Measurements from ENCODE around the gene GDF2. TPM values are rescaled to one million over a fixed set of nuclear protein-coding genes. Genes with fewer than 3 reads are reported as not detected.

GDF2 gene
- total and polyA plus RNA-seq, 2 of the 4 experiments (the other 2 are of a cell fraction), result under 0.01 TPM; not detected in 1

DNA sequence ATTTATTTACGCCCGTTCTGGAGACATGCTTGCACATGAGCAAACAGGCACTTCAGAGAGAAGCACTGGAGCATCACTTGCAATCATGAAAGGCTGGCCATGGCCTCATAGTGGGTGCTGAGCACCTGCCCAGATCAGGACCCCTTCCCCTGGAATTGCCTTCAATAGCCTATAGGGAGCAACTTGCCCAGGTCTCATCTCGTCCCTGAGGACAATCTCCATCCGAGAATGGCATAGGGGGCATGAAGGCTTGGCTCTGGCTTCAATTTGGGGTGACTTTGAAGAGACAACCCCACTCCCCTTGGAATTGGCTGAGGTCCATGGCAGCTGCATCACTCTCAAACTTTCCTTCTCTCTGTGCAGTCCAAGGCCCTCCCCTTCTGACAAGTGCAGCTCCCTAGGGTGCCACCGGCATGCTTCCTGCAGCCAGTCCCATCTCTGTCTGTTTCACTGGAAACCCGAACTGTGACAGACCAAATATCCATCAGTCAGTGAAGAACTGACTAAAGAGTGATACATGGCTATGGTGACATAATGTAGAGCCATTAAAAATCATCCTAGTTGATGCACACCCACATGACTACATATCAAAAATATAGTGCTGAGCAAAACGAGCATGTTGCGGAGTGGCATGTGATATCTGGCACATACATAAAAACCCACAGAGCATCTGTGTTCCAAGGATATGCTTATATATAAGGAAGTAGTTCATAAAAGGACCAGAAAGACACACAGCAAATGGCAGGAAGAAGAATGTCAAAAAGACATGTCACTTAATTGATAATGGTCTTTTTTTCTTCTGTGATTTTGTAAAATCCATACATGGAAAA is 12.4 kb downstream of the GDF2 start:
- Histone ChIP-seq H4K8ac (ENCODE audit: low read depth in 2 of 2, low read length in 2 of 2) (no peak overlapping the region), H3K18ac (ENCODE audit: low read depth, low read length) (no peak overlapping the region), H2AFZ (replicated peaks; ENCODE audit: low read length, poor library complexity) (no peak overlapping the region), H3K36me3 (ENCODE audit: control insufficient read depth, insufficient read depth, low read length) (no peaks in the 10 kb centered on the region), H2BK120ac (ENCODE audit: low read depth, low read length) (no peak overlapping the region), H3K9ac (ENCODE audit: low read depth, low read length) (no peak overlapping the region), H2BK5ac (ENCODE audit: low read depth, low read length, poor library complexity, severe bottlenecking) (no peak overlapping the region), H2AK9ac (replicated peaks; ENCODE audit: low read depth, low read length, poor library complexity) (no peak overlapping the region), H3K27me3 (ENCODE audit: control insufficient read depth, insufficient read depth, low read length) (peaks cover 13% of the 10 kb centered on the region), H2BK15ac (ENCODE audit: low read depth, low read length) (no peak overlapping the region), H4K20me1 (ENCODE audit: insufficient read depth, low read length) (no peaks in the 10 kb centered on the region), H2BK20ac (ENCODE audit: low read depth, low read length) (no peak overlapping the region), H3K79me1 (ENCODE audit: low read depth in 1 of 2, low read length in 2 of 2) (no peaks in the 10 kb centered on the region), H3K4me3 (ENCODE audit: insufficient read depth, low read depth, low read length) (no peak overlapping the region), H3K9me1 (ENCODE audit: insufficient read depth, low read length) (no peaks in the 10 kb centered on the region), H3K23ac (ENCODE audit: low read depth, low read length) (no peak overlapping the region), H2AK5ac (ENCODE audit: low read depth, low read length) (no peak overlapping the region), H3K4ac (ENCODE audit: low read depth, low read length) (no peak overlapping the region), H3K4me2 (ENCODE audit: low read depth, low read length) (no peak overlapping the region), H3K27ac (ENCODE audit: insufficient read depth, low read length) (no peak overlapping the region), H4K5ac (ENCODE audit: low read depth, low read length) (no peak overlapping the region), H3K9me3 (ENCODE audit: control insufficient read depth, insufficient read depth, low read length) (no peaks in the 10 kb centered on the region), H4K91ac (ENCODE audit: insufficient read depth, low read depth, low read length) (no peak overlapping the region), H3K4me1 (ENCODE audit: control insufficient read depth, insufficient read depth, low read length) (peaks cover 1% of the 10 kb centered on the region; the same call in 1 of the 2 replicates), H3K56ac (ENCODE audit: extremely low read depth, insufficient read depth, low read length) (no peak overlapping the region), H3K14ac (replicated peaks; ENCODE audit: low read depth, low read length) (no peak overlapping the region)
- no CpG with 5 or more reads among the region's 8 CpGs for WGBS, 2 experiments (ENCODE audit: extremely low coverage in 2 of 2, insufficient read length in 1 of 2)
- ATAC-seq (ENCODE audit: low read depth) (no peak), DNase-seq (no peak)
- dilution Hi-C loops (cut with HindIII; ENCODE audit: low sequenced_read_pairs, unreplicated experiment) (no loop called here), in situ Hi-C loops (cut with MboI; ENCODE audit: low sequenced_read_pairs) (no loop called here), intact Hi-C loops (cut with micrococcal nuclease) (no loop called here)
- ChIA-PET CTCF (no interaction called here), POLR2A (ENCODE audit: unreplicated experiment) (no interaction called here)
- no TSS peak for BruUV-seq (replicated peaks)
- TF ChIP-seq CEBPB (IDR thresholded peaks at IDR 0.05; ENCODE audit: low read depth, low read length) (no peak), BHLHE40 (IDR thresholded peaks at IDR 0.05; ENCODE audit: low read depth, low read length) (no peak), MAZ (IDR thresholded peaks at IDR 0.05; ENCODE audit: borderline replicate concordance, low read depth, low read length) (no peak), RFX5 (IDR thresholded peaks at IDR 0.05; ENCODE audit: low read depth, low read length) (no peak), POLR2A (IDR thresholded peaks at IDR 0.05; ENCODE audit: low read depth, low read length) (no peak), NFE2L2 (IDR thresholded peaks at IDR 0.05; ENCODE audit: low read depth, low read length) (no peak), RAD21 (IDR thresholded peaks at IDR 0.05; ENCODE audit: low read length) (no peak), SMC3 (IDR thresholded peaks at IDR 0.05; ENCODE audit: low read depth, low read length) (no peak), CHD1 (IDR thresholded peaks at IDR 0.05; ENCODE audit: low read depth, low read length) (no peak), FOS (IDR thresholded peaks at IDR 0.05; ENCODE audit: low read depth, low read length) (no peak), RCOR1 (IDR thresholded peaks at IDR 0.05; ENCODE audit: insufficient replicate concordance, low read length) (no peak), MAFK (IDR thresholded peaks at IDR 0.05; ENCODE audit: low read depth, low read length) (no peak), MXI1 (IDR thresholded peaks at IDR 0.05; ENCODE audit: borderline replicate concordance, low read depth, low read length) (no peak)
- TF ChIP-seq, protein P1, sequence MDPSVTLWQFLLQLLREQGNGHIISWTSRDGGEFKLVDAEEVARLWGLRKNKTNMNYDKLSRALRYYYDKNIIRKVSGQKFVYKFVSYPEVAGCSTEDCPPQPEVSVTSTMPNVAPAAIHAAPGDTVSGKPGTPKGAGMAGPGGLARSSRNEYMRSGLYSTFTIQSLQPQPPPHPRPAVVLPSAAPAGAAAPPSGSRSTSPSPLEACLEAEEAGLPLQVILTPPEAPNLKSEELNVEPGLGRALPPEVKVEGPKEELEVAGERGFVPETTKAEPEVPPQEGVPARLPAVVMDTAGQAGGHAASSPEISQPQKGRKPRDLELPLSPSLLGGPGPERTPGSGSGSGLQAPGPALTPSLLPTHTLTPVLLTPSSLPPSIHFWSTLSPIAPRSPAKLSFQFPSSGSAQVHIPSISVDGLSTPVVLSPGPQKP (IDR thresholded peaks at IDR 0.05; ENCODE audit: borderline replicate concordance, low read depth, low read length), result no peak
- TF ChIP-seq, protein P2, sequence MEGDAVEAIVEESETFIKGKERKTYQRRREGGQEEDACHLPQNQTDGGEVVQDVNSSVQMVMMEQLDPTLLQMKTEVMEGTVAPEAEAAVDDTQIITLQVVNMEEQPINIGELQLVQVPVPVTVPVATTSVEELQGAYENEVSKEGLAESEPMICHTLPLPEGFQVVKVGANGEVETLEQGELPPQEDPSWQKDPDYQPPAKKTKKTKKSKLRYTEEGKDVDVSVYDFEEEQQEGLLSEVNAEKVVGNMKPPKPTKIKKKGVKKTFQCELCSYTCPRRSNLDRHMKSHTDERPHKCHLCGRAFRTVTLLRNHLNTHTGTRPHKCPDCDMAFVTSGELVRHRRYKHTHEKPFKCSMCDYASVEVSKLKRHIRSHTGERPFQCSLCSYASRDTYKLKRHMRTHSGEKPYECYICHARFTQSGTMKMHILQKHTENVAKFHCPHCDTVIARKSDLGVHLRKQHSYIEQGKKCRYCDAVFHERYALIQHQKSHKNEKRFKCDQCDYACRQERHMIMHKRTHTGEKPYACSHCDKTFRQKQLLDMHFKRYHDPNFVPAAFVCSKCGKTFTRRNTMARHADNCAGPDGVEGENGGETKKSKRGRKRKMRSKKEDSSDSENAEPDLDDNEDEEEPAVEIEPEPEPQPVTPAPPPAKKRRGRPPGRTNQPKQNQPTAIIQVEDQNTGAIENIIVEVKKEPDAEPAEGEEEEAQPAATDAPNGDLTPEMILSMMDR (conservative IDR thresholded peaks at IDR 0.05; ENCODE audit: low read depth, low read length), result no peak
- TF ChIP-seq, protein P3, sequence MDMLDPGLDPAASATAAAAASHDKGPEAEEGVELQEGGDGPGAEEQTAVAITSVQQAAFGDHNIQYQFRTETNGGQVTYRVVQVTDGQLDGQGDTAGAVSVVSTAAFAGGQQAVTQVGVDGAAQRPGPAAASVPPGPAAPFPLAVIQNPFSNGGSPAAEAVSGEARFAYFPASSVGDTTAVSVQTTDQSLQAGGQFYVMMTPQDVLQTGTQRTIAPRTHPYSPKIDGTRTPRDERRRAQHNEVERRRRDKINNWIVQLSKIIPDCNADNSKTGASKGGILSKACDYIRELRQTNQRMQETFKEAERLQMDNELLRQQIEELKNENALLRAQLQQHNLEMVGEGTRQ (IDR thresholded peaks at IDR 0.05; ENCODE audit: low read depth, low read length), result no peak
